RWPE2 (cell line): ENCODE results near the gene TYW5.

ENCODE experiments used
- ATAC-seq: fragments of 200-7000 bp; cut with Tn5 transposase; 3 replicates; pipeline ENCODE4 v1.9.1; 2021; ENCODE audit warnings: low read depth
- DNase-seq: peaks from one replicate; pipeline ENCODE4 v3.0.0-alpha.2; 2020; ENCODE audit warnings: low spot score
- H3K27ac ChIP-seq: fragments of 450-650 bp; 2 replicates; pipeline ENCODE4 v1.5.1; 2017; ENCODE audit warnings: mild to moderate bottlenecking; ENCODE audit not compliant: poor library complexity, severe bottlenecking
- H3K27me3 ChIP-seq: fragments of 250-450 bp; sonication (Bioruptor Pico); 2 replicates; pipeline ENCODE4 v1.5.1; 2021; ENCODE audit warnings: mild to moderate bottlenecking, moderate library complexity; ENCODE audit not compliant: insufficient read depth, poor library complexity, severe bottlenecking
- H3K36me3 ChIP-seq: fragments of 250-450 bp; sonication (Bioruptor Pico); 2 replicates; pipeline ENCODE4 v1.5.1; 2020; ENCODE audit warnings: low read depth, mild to moderate bottlenecking, moderate library complexity
- H3K4me1 ChIP-seq: fragments of 250-450 bp; sonication (Bioruptor Pico); 2 replicates; pipeline ENCODE4 v1.5.1; 2021; ENCODE audit warnings: mild to moderate bottlenecking, moderate library complexity; ENCODE audit not compliant: insufficient read depth, poor library complexity, severe bottlenecking
- H3K4me3 ChIP-seq: fragments of 250-450 bp; sonication (Bioruptor Pico); 2 replicates; pipeline ENCODE4 v1.5.1; 2021; ENCODE audit warnings: mild to moderate bottlenecking, moderate library complexity; ENCODE audit not compliant: severe bottlenecking
- H3K9me3 ChIP-seq: fragments of 250-450 bp; sonication (Bioruptor Pico); 2 replicates; pipeline ENCODE4 v1.5.1; 2021; ENCODE audit warnings: mild to moderate bottlenecking, moderate library complexity; ENCODE audit not compliant: severe bottlenecking
- CTCF ChIP-seq: fragments of 450-650 bp; IDR thresholded peaks from one replicate; pipeline ENCODE4 v1.5.1; 2017; ENCODE audit warnings: mild to moderate bottlenecking, moderate library complexity; ENCODE audit not compliant: poor library complexity, severe bottlenecking

The TYW5 gene

GRCh38 chr2:199932312-199932855 is 22.9 kb downstream of the TYW5 start:
- no peak for TF ChIP-seq CTCF

GRCh38 chr2:199929262-199929661 is 26.0 kb downstream of the TYW5 start:
- TF ChIP-seq CTCF = no peak
- Histone ChIP-seq H3K9me3 (peaks cover 2% of the 10 kb centered on the region), H3K36me3 (peaks cover 82% of the 10 kb centered on the region), H3K4me1 (no peaks in the 10 kb centered on the region), H3K27me3 (no peaks in the 10 kb centered on the region), H3K4me3 (no peak overlapping the region), H3K27ac (no peak overlapping the region)
- DNase-seq (no peak), ATAC-seq (no peak)

More at GRCh38 chr2:199932312-199932855, 22.9 kb downstream of the TYW5 start:
- peaks cover 2% of the 10 kb centered on the region for H3K9me3 ChIP-seq
- no peaks in the 10 kb centered on the region for H3K4me1 ChIP-seq
- H3K27me3 ChIP-seq = no peaks in the 10 kb centered on the region
- H3K36me3 ChIP-seq = peaks cover 89% of the 10 kb centered on the region
- H3K4me3 ChIP-seq = no peak overlapping the region
- DNase-seq (no peak), ATAC-seq (peak; percentile 25; the same call in 1 of the 3 replicates)
- H3K27ac ChIP-seq = no peak overlapping the region

- no peak overlapping the region for H3K4me3 ChIP-seq
- ATAC-seq = no peak
- DNase-seq = no peak
- no peaks in the 10 kb centered on the region for H3K4me1 ChIP-seq
- H3K9me3 ChIP-seq = no peaks in the 10 kb centered on the region
- peaks cover 76% of the 10 kb centered on the region for H3K36me3 ChIP-seq
- no peak for TF ChIP-seq CTCF
- H3K27me3 ChIP-seq = no peaks in the 10 kb centered on the region
- no peak overlapping the region for H3K27ac ChIP-seq
These were observed 26.7 kb downstream of the TYW5 start for GRCh38 chr2:199928626-199929025.

- peaks cover 72% of the 10 kb centered on the region for H3K36me3 ChIP-seq
- no peaks in the 10 kb centered on the region for H3K27me3 ChIP-seq
- no peak for TF ChIP-seq CTCF
- H3K9me3 ChIP-seq = no peaks in the 10 kb centered on the region
- H3K4me3 ChIP-seq = no peak overlapping the region
- no peak overlapping the region for H3K27ac ChIP-seq
- no peak for ATAC-seq
- no peak for DNase-seq
- H3K4me1 ChIP-seq = no peaks in the 10 kb centered on the region
These were observed 27.1 kb downstream of the TYW5 start for GRCh38 chr2:199928226-199928625.

GRCh38 chr2:199926806-199927205 is 28.5 kb downstream of the TYW5 start:
- H3K4me1 ChIP-seq = peaks cover 3% of the 10 kb centered on the region
- ATAC-seq = no peak
- H3K4me3 ChIP-seq = no peak overlapping the region
- DNase-seq = no peak
- H3K36me3 ChIP-seq = peaks cover 63% of the 10 kb centered on the region
- no peaks in the 10 kb centered on the region for H3K9me3 ChIP-seq
- no peak overlapping the region for H3K27ac ChIP-seq
- no peaks in the 10 kb centered on the region for H3K27me3 ChIP-seq
- TF ChIP-seq CTCF = no peak
